Forelimb muscle (tissue), 1 donor: Measurements from ENCODE around the gene MANBA. TPM values are rescaled to one million over a fixed set of nuclear protein-coding genes. Genes with fewer than 3 reads are reported as not detected.

Experiments
- DNase-seq: peaks from one replicate; pipeline ENCODE4 v3.0.0-alpha.2; 2013; ENCODE audit warnings: low read depth
- polyA plus RNA-seq: library from polyadenylated mRNA; unstranded; fragments of 120-200 nt; gene quantifications from one replicate; pipeline ENCODE4 v1.2.1, GENCODE V29; 2013; ENCODE audit not compliant: insufficient read length

The MANBA gene
- polyA plus RNA-seq, 1 donor: 9.4 TPM

GRCh38 chr4:102678107-102678506 lies 82.7 kb downstream of the MANBA start:
- DNase-seq: no peak

GRCh38 chr4:102675141-102675540 lies 85.6 kb downstream of the MANBA start:
- no peak for DNase-seq

- DNase-seq: no peak
These were observed 93.8 kb downstream of the MANBA start for GRCh38 chr4:102667001-102667400.

GRCh38 chr4:102665527-102665926 lies 95.2 kb downstream of the MANBA start:
- no peak for DNase-seq

GRCh38 chr4:102663073-102663472 lies 97.7 kb downstream of the MANBA start:
- DNase-seq: no peak

- no peak for DNase-seq
These were observed 103.6 kb downstream of the MANBA start for GRCh38 chr4:102657206-102657605.

- DNase-seq: no peak
These were observed 113.7 kb downstream of the MANBA start for GRCh38 chr4:102647117-102647516.

- no peak for DNase-seq
These were observed 118.0 kb downstream of the MANBA start for GRCh38 chr4:102642631-102643298.

- no peak for DNase-seq
These were observed 119.0 kb downstream of the MANBA start for GRCh38 chr4:102641793-102642192.

- no peak for DNase-seq
These were observed 120.1 kb downstream of the MANBA start for GRCh38 chr4:102640669-102641068.

- no peak for DNase-seq
These were observed 121.2 kb downstream of the MANBA start for GRCh38 chr4:102639598-102639997.

- no peak for DNase-seq
These were observed 122.1 kb downstream of the MANBA start for GRCh38 chr4:102638621-102639020.

GRCh38 chr4:102637391-102637790 lies 123.4 kb downstream of the MANBA start:
- DNase-seq: no peak

GRCh38 chr4:102633100-102633499 lies 127.7 kb downstream of the MANBA start:
- DNase-seq: no peak

GRCh38 chr4:102632241-102633065 lies 128.3 kb downstream of the MANBA start:
- no peak for DNase-seq

- DNase-seq: no peak
These were observed 129.2 kb downstream of the MANBA start for GRCh38 chr4:102631616-102632015.

- no peak for DNase-seq
These were observed 131.1 kb downstream of the MANBA start for GRCh38 chr4:102629673-102630072.

GRCh38 chr4:102627831-102628523 lies 132.8 kb downstream of the MANBA start:
- DNase-seq: no peak

GRCh38 chr4:102625232-102625930 lies 135.4 kb downstream of the MANBA start:
- DNase-seq: no peak

- DNase-seq: no peak
These were observed 136.3 kb downstream of the MANBA start for GRCh38 chr4:102624505-102624904.

- no peak for DNase-seq
These were observed 137.1 kb downstream of the MANBA start for GRCh38 chr4:102623622-102624021.
